ENCODE measurements around the gene AKNAD1.

GRCh38 chr1:108861566-108861965, 4.7 kb upstream of the AKNAD1 start:
- TF ChIP-seq CTCF (conservative IDR thresholded peaks at IDR 0.05; ENCODE audit: low read length) (no peak), EZH2phosphoT487 (IDR thresholded peaks at IDR 0.05; ENCODE audit: borderline replicate concordance, low read depth, low read length) (no peak)
